Right lobe of liver (tissue), 6 donors: ENCODE data around the gene GXYLT2. TPM values are rescaled to one million over a fixed set of nuclear protein-coding genes. Genes with fewer than 3 reads are reported as not detected.

Experiments
- ATAC-seq, 4 donors: fragments of 200-7000 bp; cut with Tn5 transposase; one replicate each; pipeline ENCODE4 v1.9.1; 2020; ENCODE audit warnings: mild to moderate bottlenecking in 4 of 4, moderate library complexity in 4 of 4
- DNase-seq, 3 donors: peaks; one replicate each; pipeline ENCODE4 v3.0.0-alpha.2; 2020
- H3K27ac ChIP-seq, 3 donors: fragments of 200-600 bp; one replicate each; pipeline ENCODE4 v1.8.0; 2022
- H3K27me3 ChIP-seq, 2 donors: fragments of 200-600 bp; one replicate each; pipeline ENCODE4 v1.8.0; 2022
- H3K36me3 ChIP-seq, 4 donors: fragments of 200-600 bp; sonication (generic) in 1 of 4; one replicate each; pipeline versions ENCODE4 v1.5.1 to v1.8.0; 2017 to 2022; ENCODE audit warnings: control low read depth in 1 of 4
- H3K4me1 ChIP-seq, 4 donors: fragments of 200-600 bp; sonication (generic) in 1 of 4; one replicate each; pipeline versions ENCODE4 v1.5.1 to v1.8.0; 2017 to 2022; ENCODE audit warnings: control low read depth in 1 of 4
- H3K4me3 ChIP-seq, 3 donors: fragments of 200-600 bp; one replicate each; pipeline ENCODE4 v1.8.0; 2022
- H3K9me3 ChIP-seq, 4 donors: fragments of 200-600 bp; sonication (generic) in 1 of 4; one replicate each; pipeline versions ENCODE4 v1.5.1 to v1.8.0; 2017 to 2022; ENCODE audit warnings: control low read depth in 1 of 4
- POLR2A ChIP-seq: fragments of 450-650 bp; IDR thresholded peaks from one replicate; pipeline ENCODE4 v1.6.1; 2017; ENCODE audit warnings: antibody characterized with exemption, mild to moderate bottlenecking
- WGBS: methylation state at CpG from one replicate; pipeline ENCODE4 v1.1.6; 2018; ENCODE audit warnings: low coverage, low lambda C conversion rate; ENCODE audit not compliant: insufficient coverage; ENCODE audit errors: missing lambda C conversion rate; 5-methylcytosine and 5-hydroxymethylcytosine counted together
- intact Hi-C, 2 donors: fragments of 100-400 bp; cut with DNase I; formaldehyde crosslinking; loops; one replicate each; pipeline versions ENCODE4 v1.11.2 to v1.14.1; 2022
- small RNA-seq, 2 experiments: library from RNA; depleted of rRNA; stranded (forward); fragments of <200 nt; gene quantifications; one replicate each; pipeline ENCODE3, GENCODE V24; 2016
- total RNA-seq, 6 experiments: library from RNA; depleted of rRNA in 2 of 6; stranded (reverse); fragments of >200 nt in 2 of 6; fragmentation: NEBNext Ultra II Directional in 3 of 6; extraction: Animal tissue kit (Norgen Biotek cat#: 25700) in 3 of 6; gene quantifications; one replicate each; pipeline versions ENCODE4 v1.1.0 to v1.2.4, GENCODE V29; 2016 to 2023
- TF ChIP-seq, protein P1 (sequence below), 4 donors: fragments of 200-600 bp in 3 of 4; fragments of 450-650 bp in 1 of 4; IDR thresholded peaks; one replicate each; pipeline versions ENCODE4 v1.5.1 to v1.8.0; 2016 to 2022; ENCODE audit warnings: antibody characterized with exemption in 4 of 4, mild to moderate bottlenecking in 2 of 4
- donor health status: DM: no; HTN: yes; CAD: no.
- donor health status: DM: no; HTN: no; CAD: no.
- donor health status: DM: no; HTN: no; CAD: no.
- donor health status: DM: no; HTN: yes; CAD: no.
- donor health status: DM: no; HTN: yes; CAD: no.

GXYLT2 gene
- total RNA-seq, 6 experiments from 2014 or later, result 0.06 to 0.69 (median 0.12) TPM; not detected in 1

- intact Hi-C loops, result no loop called here
- DNase-seq (no peak), ATAC-seq (no peak)
- Histone ChIP-seq H3K9me3 (no peaks in the 10 kb centered on the region), H3K36me3 (no peaks in the 10 kb centered on the region), H3K4me1 (peaks cover 0 to 34% (median 7%) of the 10 kb centered on the region in 4 donors), H3K27ac (no peak overlapping the region), H3K27me3 (no peaks in the 10 kb centered on the region), H3K4me3 (no peak overlapping the region)
- TF ChIP-seq, protein P1, sequence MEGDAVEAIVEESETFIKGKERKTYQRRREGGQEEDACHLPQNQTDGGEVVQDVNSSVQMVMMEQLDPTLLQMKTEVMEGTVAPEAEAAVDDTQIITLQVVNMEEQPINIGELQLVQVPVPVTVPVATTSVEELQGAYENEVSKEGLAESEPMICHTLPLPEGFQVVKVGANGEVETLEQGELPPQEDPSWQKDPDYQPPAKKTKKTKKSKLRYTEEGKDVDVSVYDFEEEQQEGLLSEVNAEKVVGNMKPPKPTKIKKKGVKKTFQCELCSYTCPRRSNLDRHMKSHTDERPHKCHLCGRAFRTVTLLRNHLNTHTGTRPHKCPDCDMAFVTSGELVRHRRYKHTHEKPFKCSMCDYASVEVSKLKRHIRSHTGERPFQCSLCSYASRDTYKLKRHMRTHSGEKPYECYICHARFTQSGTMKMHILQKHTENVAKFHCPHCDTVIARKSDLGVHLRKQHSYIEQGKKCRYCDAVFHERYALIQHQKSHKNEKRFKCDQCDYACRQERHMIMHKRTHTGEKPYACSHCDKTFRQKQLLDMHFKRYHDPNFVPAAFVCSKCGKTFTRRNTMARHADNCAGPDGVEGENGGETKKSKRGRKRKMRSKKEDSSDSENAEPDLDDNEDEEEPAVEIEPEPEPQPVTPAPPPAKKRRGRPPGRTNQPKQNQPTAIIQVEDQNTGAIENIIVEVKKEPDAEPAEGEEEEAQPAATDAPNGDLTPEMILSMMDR (IDR thresholded peaks at IDR 0.05), result no peak
- no peak for TF ChIP-seq POLR2A
These were observed 137.0 kb downstream of the GXYLT2 start for GRCh38 chr3:73024836-73025235.

GRCh38 chr3:73026111-73026759 lies 138.4 kb downstream of the GXYLT2 start:
- Histone ChIP-seq H3K36me3 (no peaks in the 10 kb centered on the region), H3K9me3 (no peaks in the 10 kb centered on the region), H3K4me3 (no peak overlapping the region), H3K27me3 (no peaks in the 10 kb centered on the region), H3K27ac (no peak overlapping the region), H3K4me1 (peaks cover 0 to 36% (median 9%) of the 10 kb centered on the region in 4 donors)
- TF ChIP-seq, protein P1 (IDR thresholded peaks at IDR 0.05), result no peak
- TF ChIP-seq POLR2A, result no peak
- ATAC-seq (no peak), DNase-seq (no peak)
- intact Hi-C loops, result no loop called here
- 79% methylated on average over 6 of the region's 6 CpGs for WGBS

Small RNA genes lying within 50 kb of the gene (small RNA-seq; reads per million reads assigned to genes)
- gene RF00017, result 0 reads per million in 2 experiments

Other genes with a start within 250 kb of the GXYLT2 start
- 1 to 10 TPM; 5.1 to 9.9 (median 7.9) TPM for gene SHQ1, start 39.6 kb upstream of the GXYLT2 start, total RNA-seq
- 10 to 100 TPM; 23.7 to 56.1 (median 42.3) TPM for gene PPP4R2, start 108.8 kb downstream of the GXYLT2 start, total RNA-seq
- gene EBLN2, start 173.6 kb downstream of the GXYLT2 start, total RNA-seq, result 1 to 10 TPM; 1.5 to 3.8 (median 1.7) TPM